ENCODE results near the gene THBD. TPM values are rescaled to one million over a fixed set of nuclear protein-coding genes. Genes with fewer than 3 reads are reported as not detected.

Gene THBD
- total and polyA plus RNA-seq, 9 of the 15 experiments (the other 6 are each of a cell fraction or from before 2014, with no cell fraction given), result 0.07 to 0.49 (median 0.33) TPM

DNA sequence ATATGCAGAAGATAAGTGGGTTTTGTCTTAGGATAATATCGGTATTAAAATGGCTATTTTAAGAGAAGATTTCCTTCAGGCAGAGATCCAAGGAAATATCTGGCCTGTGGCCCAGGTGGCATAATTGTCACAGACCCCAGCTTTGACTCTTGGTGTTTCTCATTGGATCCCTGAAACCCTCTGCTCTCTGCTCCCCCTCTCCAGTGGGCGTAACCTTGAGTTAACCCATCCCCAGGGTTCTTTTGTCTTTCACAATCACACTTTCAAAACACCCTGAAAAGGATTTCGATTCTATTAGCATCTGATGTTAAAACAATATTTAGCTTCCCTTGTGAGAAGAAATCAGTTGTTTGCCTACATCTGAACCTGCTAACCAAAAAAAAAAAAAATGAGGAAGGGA lies 7.2 kb downstream of the THBD start (continued):
- TF ChIP-seq SLC30A9 (CRISPR knock-in tag; IDR thresholded peaks at IDR 0.05), result no peak
- no peak for TF ChIP-seq PHF20 (IDR thresholded peaks at IDR 0.05; ENCODE audit: partially characterized antibody)
- no peak for TF ChIP-seq ZNF184 (CRISPR knock-in tag; IDR thresholded peaks at IDR 0.05)

DNA sequence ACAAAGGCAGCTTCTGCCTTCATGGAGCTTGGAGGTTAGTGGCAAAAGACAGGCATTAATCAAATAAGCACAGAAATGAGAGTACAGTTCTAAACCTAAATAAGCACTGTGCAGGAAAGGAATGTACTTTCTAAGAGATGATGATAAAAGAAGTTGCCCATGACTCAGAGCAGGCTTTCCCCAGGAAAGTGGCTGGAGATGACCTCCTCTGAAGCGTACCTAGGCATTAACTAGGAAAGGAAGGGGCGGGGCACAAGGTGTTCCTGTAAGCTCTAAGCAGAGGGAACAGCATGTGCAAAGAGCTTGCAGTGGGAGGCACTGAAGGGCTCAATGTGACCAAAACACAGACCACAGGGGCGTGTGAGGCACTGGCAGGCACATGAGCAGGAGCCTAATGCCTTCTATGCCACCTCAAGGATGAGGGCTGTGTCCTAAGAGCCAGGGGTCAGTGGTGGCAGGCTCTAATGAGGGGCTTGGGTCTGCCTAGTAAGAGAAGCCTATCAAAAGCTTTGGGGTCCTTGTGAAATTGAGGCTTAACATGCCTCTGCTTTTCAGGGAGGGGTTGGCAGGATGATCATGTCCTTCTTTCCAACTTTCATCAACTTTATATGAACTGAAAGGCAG lies 9.5 kb downstream of the THBD start:
- no peaks in the 10 kb centered on the region for H3K9me3 ChIP-seq (replicated peaks; ENCODE audit: control insufficient read depth, insufficient read depth, low read depth, low read length)
- CTCF ChIA-PET (ENCODE audit: low intra/inter-chr PET ratio), result interaction anchor here (1.2 kb wide), 1 partner anchor 326 kb away, joined by 3 read pairs; no protein-coding TSS in a partner anchor
- H3K27me3 ChIP-seq (ENCODE audit: control insufficient read depth in 2 of 2, insufficient read depth in 2 of 2, low read length in 2 of 2), result peaks cover 4 to 46% of the 10 kb centered on the region in 2 experiments; a peak in 3 of 5 replicates
- in situ Hi-C loops (cut with MboI), result no loop called here
- H4K20me1 ChIP-seq (replicated peaks; ENCODE audit: control insufficient read depth, insufficient read depth, low read length), result no peaks in the 10 kb centered on the region
- H2AFZ ChIP-seq (ENCODE audit: low read depth, low read length), result no peak overlapping the region
- H3K4me1 ChIP-seq (replicated peaks in 1 of 2; ENCODE audit: control insufficient read depth in 2 of 2, insufficient read depth in 2 of 2, low read length in 2 of 2), result peaks cover 2 to 6% of the 10 kb centered on the region in 2 experiments; a peak in 3 of 5 replicates
- no peaks in the 10 kb centered on the region for H3K79me2 ChIP-seq (ENCODE audit: control insufficient read depth, insufficient read depth, low read length)
- TF ChIP-seq NR2C1 (IDR thresholded peaks at IDR 0.05) (no peak), NR2C1 (tag; IDR thresholded peaks at IDR 0.05) (no peak), ZNF586 (CRISPR knock-in tag; conservative IDR thresholded peaks at IDR 0.05) (no peak), CHD1 (IDR thresholded peaks at IDR 0.05; ENCODE audit: low read length) (no peak), NR2C2 (CRISPR knock-in tag; IDR thresholded peaks at IDR 0.05) (no peak), NR2C2 (tag; IDR thresholded peaks at IDR 0.05) (no peak), EHMT2 (IDR thresholded peaks at IDR 0.05) (no peak), ZNF217 (CRISPR knock-in tag; IDR thresholded peaks at IDR 0.05) (no peak), EWSR1 (IDR thresholded peaks at IDR 0.05; ENCODE audit: borderline replicate concordance, low read depth, partially characterized antibody) (no peak)
- TF ChIP-seq, protein P1, sequence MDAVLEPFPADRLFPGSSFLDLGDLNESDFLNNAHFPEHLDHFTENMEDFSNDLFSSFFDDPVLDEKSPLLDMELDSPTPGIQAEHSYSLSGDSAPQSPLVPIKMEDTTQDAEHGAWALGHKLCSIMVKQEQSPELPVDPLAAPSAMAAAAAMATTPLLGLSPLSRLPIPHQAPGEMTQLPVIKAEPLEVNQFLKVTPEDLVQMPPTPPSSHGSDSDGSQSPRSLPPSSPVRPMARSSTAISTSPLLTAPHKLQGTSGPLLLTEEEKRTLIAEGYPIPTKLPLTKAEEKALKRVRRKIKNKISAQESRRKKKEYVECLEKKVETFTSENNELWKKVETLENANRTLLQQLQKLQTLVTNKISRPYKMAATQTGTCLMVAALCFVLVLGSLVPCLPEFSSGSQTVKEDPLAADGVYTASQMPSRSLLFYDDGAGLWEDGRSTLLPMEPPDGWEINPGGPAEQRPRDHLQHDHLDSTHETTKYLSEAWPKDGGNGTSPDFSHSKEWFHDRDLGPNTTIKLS (IDR thresholded peaks at IDR 0.05; ENCODE audit: borderline replicate concordance, low read depth), result no peak
- H3K9me1 ChIP-seq (ENCODE audit: control insufficient read depth, insufficient read depth, low read length), result no peaks in the 10 kb centered on the region
- H3K4me2 ChIP-seq (ENCODE audit: insufficient read depth, low read length), result no peak overlapping the region
- no peak for DNase-seq (ENCODE audit: extremely low read depth in 1 of 4, low spot score in 3 of 4)
- no peak for ATAC-seq
- no peak overlapping the region for H3K27ac ChIP-seq (ENCODE audit: extremely low read depth, low read depth, low read length)
- BruUV-seq (replicated peaks), result no TSS peak
- intact Hi-C loops (cut with micrococcal nuclease), result no loop called here
- 0% methylated on average over 3 of the region's 3 CpGs for WGBS (ENCODE audit: insufficient coverage, low coverage, missing lambda C conversion rate)
- H3K9ac ChIP-seq (ENCODE audit: insufficient read depth in 1 of 2, low read depth in 2 of 2, low read length in 2 of 2), result no peak overlapping the region
- POLR2A ChIA-PET, result interaction anchor here (0.7 kb wide), 1 partner anchor 86 kb away, joined by 3 read pairs; no protein-coding TSS in a partner anchor
- no peaks in the 10 kb centered on the region for H3K36me3 ChIP-seq (ENCODE audit: control insufficient read depth, insufficient read depth, low read length)
- FAIRE-seq, result no peak
- no peak overlapping the region for H3K4me3 ChIP-seq
